HEK293 (cell line): ENCODE results near the gene PLP2.

Experiments
- BCL11B ChIP-seq: fragments of 450-650 bp; formaldehyde crosslinking; IDR thresholded peaks from 2 replicates; pipeline ENCODE4 v1.5.1; 2016; ENCODE audit warnings: low read depth, missing biosample characterization, missing genetic modification characterization
- HOXC10 ChIP-seq: sonication (generic); formaldehyde crosslinking; IDR thresholded peaks from 2 replicates; pipeline ENCODE4 v1.8.1; 2023; ENCODE audit warnings: mild to moderate bottlenecking, missing genetic modification reagents
- IKZF3 ChIP-seq: fragments of 450-650 bp; IDR thresholded peaks from 2 replicates; pipeline ENCODE4 v1.5.0; 2018; ENCODE audit warnings: missing biosample characterization, mild to moderate bottlenecking, missing genetic modification characterization, moderate library complexity
- KLF17 ChIP-seq: fragments of 450-650 bp; formaldehyde crosslinking; IDR thresholded peaks from 2 replicates; pipeline ENCODE4 v1.5.1; 2016; ENCODE audit warnings: missing biosample characterization, missing genetic modification characterization
- SCRT1 ChIP-seq: fragments of 450-650 bp; formaldehyde crosslinking; IDR thresholded peaks from 2 replicates; pipeline ENCODE4 v1.5.1; 2016; ENCODE audit warnings: missing biosample characterization, missing genetic modification characterization, borderline replicate concordance
- ZBTB11 ChIP-seq: fragments of 450-650 bp; formaldehyde crosslinking; conservative IDR thresholded peaks from 2 replicates; pipeline ENCODE4 v1.5.1; 2016; ENCODE audit warnings: low read depth, missing biosample characterization, missing genetic modification characterization
- ZBTB17 ChIP-seq: fragments of 450-650 bp; formaldehyde crosslinking; IDR thresholded peaks from 2 replicates; pipeline ENCODE4 v1.5.1; 2016; ENCODE audit warnings: missing biosample characterization, missing genetic modification characterization
- ZEB2 ChIP-seq: fragments of 450-650 bp; formaldehyde crosslinking; IDR thresholded peaks from 2 replicates; pipeline ENCODE4 v1.5.1; 2016; ENCODE audit warnings: missing biosample characterization, missing genetic modification characterization
- ZFP41 ChIP-seq: fragments of 450-650 bp; formaldehyde crosslinking; IDR thresholded peaks from 2 replicates; pipeline ENCODE4 v1.5.1; 2016; ENCODE audit warnings: missing biosample characterization, missing genetic modification characterization, borderline replicate concordance
- ZNF114 ChIP-seq: fragments of 450-650 bp; formaldehyde crosslinking; IDR thresholded peaks from 2 replicates; pipeline ENCODE4 v1.5.0; 2017; ENCODE audit warnings: missing biosample characterization, missing genetic modification characterization
- ZNF121 ChIP-seq: fragments of 450-650 bp; formaldehyde crosslinking; IDR thresholded peaks from 2 replicates; pipeline ENCODE4 v1.5.1; 2016; ENCODE audit warnings: missing biosample characterization, missing genetic modification characterization
- ZNF169 ChIP-seq: fragments of 450-650 bp; formaldehyde crosslinking; IDR thresholded peaks from 2 replicates; pipeline ENCODE4 v1.5.1; 2016; ENCODE audit warnings: missing biosample characterization, missing genetic modification characterization
- ZNF211 ChIP-seq: fragments of 450-650 bp; formaldehyde crosslinking; IDR thresholded peaks from 2 replicates; pipeline ENCODE4 v1.5.1; 2016; ENCODE audit warnings: low read depth, missing biosample characterization, missing genetic modification characterization
- ZNF26 ChIP-seq: fragments of 450-650 bp; formaldehyde crosslinking; IDR thresholded peaks from 2 replicates; pipeline ENCODE4 v1.5.1; 2016; ENCODE audit warnings: missing biosample characterization, missing genetic modification characterization
- ZNF274 ChIP-seq, 2 experiments: fragments of 200-500 bp in 1 of 2; fragments of 450-650 bp in 1 of 2; sonication (Bioruptor generic) in 1 of 2; formaldehyde crosslinking in 1 of 2; IDR thresholded peaks; 2 replicates each; pipeline versions ENCODE4 v1.5.1 to v1.6.1; 2014 to 2016; ENCODE audit warnings: borderline replicate concordance in 1 of 2, inconsistent platforms in 1 of 2, low read length in 1 of 2, missing biosample characterization in 1 of 2, missing genetic modification characterization in 1 of 2
- ZNF302 ChIP-seq: fragments of 450-650 bp; formaldehyde crosslinking; IDR thresholded peaks from 2 replicates; pipeline ENCODE4 v1.5.1; 2016; ENCODE audit warnings: missing biosample characterization, missing genetic modification characterization, low read depth
- ZNF354C ChIP-seq: fragments of 450-650 bp; formaldehyde crosslinking; IDR thresholded peaks from 2 replicates; pipeline ENCODE4 v1.5.1; 2016; ENCODE audit warnings: missing biosample characterization, missing genetic modification characterization, low read depth, borderline replicate concordance
- ZNF423 ChIP-seq: fragments of 450-650 bp; formaldehyde crosslinking; IDR thresholded peaks from 2 replicates; pipeline ENCODE4 v1.5.1; 2016; ENCODE audit warnings: missing biosample characterization, missing genetic modification characterization
- ZNF433 ChIP-seq: fragments of 450-650 bp; formaldehyde crosslinking; IDR thresholded peaks from 2 replicates; pipeline ENCODE4 v1.5.1; 2016; ENCODE audit warnings: missing biosample characterization, missing genetic modification characterization, low read depth
- ZNF510 ChIP-seq: fragments of 450-650 bp; formaldehyde crosslinking; IDR thresholded peaks from 2 replicates; pipeline ENCODE4 v1.5.1; 2018; ENCODE audit warnings: mild to moderate bottlenecking, missing genetic modification characterization, missing biosample characterization; ENCODE audit not compliant: insufficient replicate concordance
- ZNF596 ChIP-seq: fragments of 450-650 bp; IDR thresholded peaks from 2 replicates; pipeline ENCODE4 v1.5.0; 2018; ENCODE audit warnings: missing biosample characterization, mild to moderate bottlenecking, missing genetic modification characterization, moderate library complexity
- ZNF701 ChIP-seq: fragments of 450-650 bp; formaldehyde crosslinking; IDR thresholded peaks from 2 replicates; pipeline ENCODE4 v1.5.1; 2016; ENCODE audit warnings: missing biosample characterization, missing genetic modification characterization
- ZNF791 ChIP-seq: fragments of 450-650 bp; formaldehyde crosslinking; IDR thresholded peaks from 2 replicates; pipeline ENCODE4 v1.5.1; 2016; ENCODE audit warnings: missing biosample characterization, missing genetic modification characterization
- ZSCAN18 ChIP-seq: fragments of 450-650 bp; formaldehyde crosslinking; IDR thresholded peaks from 2 replicates; pipeline ENCODE4 v1.5.1; 2016; ENCODE audit warnings: missing biosample characterization, missing genetic modification characterization
- ZSCAN30 ChIP-seq: fragments of 450-650 bp; IDR thresholded peaks from 2 replicates; pipeline ENCODE4 v1.5.1; 2018; ENCODE audit warnings: missing biosample characterization, mild to moderate bottlenecking, missing genetic modification characterization, moderate library complexity
- TF ChIP-seq, protein P1 (sequence below): fragments of 450-650 bp; formaldehyde crosslinking; IDR thresholded peaks from 2 replicates; pipeline ENCODE4 v1.5.1; 2016; ENCODE audit warnings: missing biosample characterization, missing genetic modification characterization, low read depth
- TF ChIP-seq, protein P2 (sequence below): fragments of 450-650 bp; formaldehyde crosslinking; IDR thresholded peaks from 2 replicates; pipeline ENCODE4 v1.5.1; 2017; ENCODE audit warnings: missing biosample characterization, missing genetic modification characterization

Gene PLP2

DNA sequence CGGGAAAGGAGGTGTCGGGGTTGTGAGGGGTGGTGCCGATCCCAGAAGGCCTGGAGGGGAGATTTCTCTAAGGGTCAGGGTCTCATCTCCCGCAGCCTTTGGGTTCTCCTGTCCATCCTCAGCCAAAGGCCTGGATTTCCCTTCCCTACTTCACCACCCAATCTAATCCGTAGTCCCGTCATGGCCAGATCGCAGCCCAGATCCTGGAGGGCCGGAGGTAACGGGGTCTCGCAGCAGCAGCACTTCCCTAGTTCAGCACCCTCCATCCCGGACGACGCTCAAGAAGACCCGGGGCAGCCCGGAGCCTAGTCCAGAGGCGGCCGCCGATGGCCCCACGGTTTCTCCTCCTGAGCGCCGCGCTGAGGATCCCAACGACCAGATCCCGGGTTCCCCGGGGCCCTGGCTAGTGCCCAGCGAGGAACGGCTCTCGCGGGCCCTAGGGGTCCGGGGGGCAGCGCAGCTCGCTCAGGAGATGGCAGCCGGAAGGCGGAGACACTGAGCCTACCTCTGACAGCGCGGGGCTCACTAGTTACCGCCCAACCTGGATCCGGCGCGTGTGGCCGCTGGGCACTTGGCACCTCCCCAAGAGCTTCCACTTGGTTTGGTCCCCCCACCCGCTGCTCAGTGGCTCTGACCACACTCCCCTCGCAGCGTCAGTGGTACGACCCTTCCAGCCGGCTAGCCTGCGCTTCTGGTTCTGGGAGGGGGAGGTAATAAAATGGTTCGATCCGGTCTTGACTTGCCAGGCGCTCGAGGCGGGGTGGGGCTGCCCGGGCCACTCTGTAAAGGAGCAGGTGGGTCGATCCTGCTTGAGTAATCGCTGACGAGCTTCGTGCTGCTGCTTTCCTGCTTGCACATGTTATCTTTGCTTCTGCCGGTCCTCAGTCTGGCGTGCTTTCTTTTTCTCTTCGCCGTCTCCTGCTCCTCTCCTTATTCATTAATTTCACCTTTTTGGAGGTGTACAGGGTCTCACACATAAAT lies 5.5 kb upstream of the PLP2 start (continued):
- TF ChIP-seq ZNF26 (tag by site-specific recombination) (no peak), ZNF596 (no peak), ZSCAN18 (tag by site-specific recombination) (no peak), KLF17 (tag by site-specific recombination) (peak; percentile 88), ZNF354C (no peak), ZNF211 (tag by site-specific recombination) (no peak), ZEB2 (tag by site-specific recombination) (peak; percentile 89; the same call in 1 of the 2 replicates), ZNF701 (tag by site-specific recombination) (no peak), ZNF791 (tag by site-specific recombination) (no peak), ZNF433 (tag by site-specific recombination) (no peak), ZNF302 (no peak), IKZF3 (0 out of 2 replicates have a peak, but pooled peaks have one; percentile 48), HOXC10 (no peak), BCL11B (tag by site-specific recombination) (0 out of 2 replicates have a peak, but pooled peaks have one; percentile 45), ZBTB11 (tag by site-specific recombination) (peak; percentile 60), ZNF274 (IDR thresholded peaks at IDR 0.05; ENCODE audit: low read length) (no peak), ZNF274 (tag by site-specific recombination; IDR thresholded peaks at IDR 0.05; ENCODE audit: borderline replicate concordance) (no peak), ZNF121 (tag by site-specific recombination) (peak; percentile 96), ZFP41 (tag by site-specific recombination) (no peak), ZNF423 (tag by site-specific recombination) (no peak; the same call in 1 of the 2 replicates), ZSCAN30 (tag by site-specific recombination) (peak; percentile 100), SCRT1 (tag by site-specific recombination) (no peak; the same call in 1 of the 2 replicates), ZNF510 (tag by site-specific recombination) (no peak), ZBTB17 (tag by site-specific recombination) (peak; percentile 94), ZNF169 (tag by site-specific recombination) (no peak), ZNF114 (tag by site-specific recombination) (no peak)
- TF ChIP-seq, protein P1, sequence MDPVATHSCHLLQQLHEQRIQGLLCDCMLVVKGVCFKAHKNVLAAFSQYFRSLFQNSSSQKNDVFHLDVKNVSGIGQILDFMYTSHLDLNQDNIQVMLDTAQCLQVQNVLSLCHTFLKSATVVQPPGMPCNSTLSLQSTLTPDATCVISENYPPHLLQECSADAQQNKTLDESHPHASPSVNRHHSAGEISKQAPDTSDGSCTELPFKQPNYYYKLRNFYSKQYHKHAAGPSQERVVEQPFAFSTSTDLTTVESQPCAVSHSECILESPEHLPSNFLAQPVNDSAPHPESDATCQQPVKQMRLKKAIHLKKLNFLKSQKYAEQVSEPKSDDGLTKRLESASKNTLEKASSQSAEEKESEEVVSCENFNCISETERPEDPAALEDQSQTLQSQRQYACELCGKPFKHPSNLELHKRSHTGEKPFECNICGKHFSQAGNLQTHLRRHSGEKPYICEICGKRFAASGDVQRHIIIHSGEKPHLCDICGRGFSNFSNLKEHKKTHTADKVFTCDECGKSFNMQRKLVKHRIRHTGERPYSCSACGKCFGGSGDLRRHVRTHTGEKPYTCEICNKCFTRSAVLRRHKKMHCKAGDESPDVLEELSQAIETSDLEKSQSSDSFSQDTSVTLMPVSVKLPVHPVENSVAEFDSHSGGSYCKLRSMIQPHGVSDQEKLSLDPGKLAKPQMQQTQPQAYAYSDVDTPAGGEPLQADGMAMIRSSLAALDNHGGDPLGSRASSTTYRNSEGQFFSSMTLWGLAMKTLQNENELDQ (tag by site-specific recombination): peak; percentile 83
- TF ChIP-seq, protein P2, sequence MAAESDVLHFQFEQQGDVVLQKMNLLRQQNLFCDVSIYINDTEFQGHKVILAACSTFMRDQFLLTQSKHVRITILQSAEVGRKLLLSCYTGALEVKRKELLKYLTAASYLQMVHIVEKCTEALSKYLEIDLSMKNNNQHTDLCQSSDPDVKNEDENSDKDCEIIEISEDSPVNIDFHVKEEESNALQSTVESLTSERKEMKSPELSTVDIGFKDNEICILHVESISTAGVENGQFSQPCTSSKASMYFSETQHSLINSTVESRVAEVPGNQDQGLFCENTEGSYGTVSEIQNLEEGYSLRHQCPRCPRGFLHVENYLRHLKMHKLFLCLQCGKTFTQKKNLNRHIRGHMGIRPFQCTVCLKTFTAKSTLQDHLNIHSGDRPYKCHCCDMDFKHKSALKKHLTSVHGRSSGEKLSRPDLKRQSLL (tag by site-specific recombination): 0 out of 2 replicates have a peak, but pooled peaks have one; percentile 48
